Measurements from ENCODE around the gene SLC12A3. TPM values are rescaled to one million over a fixed set of nuclear protein-coding genes. Genes with fewer than 3 reads are reported as not detected.

Gene SLC12A3
- total RNA-seq, 2 donors from 2014 or later, result not detected

GRCh38 chr16:56851671-56852400, 13.2 kb upstream of the SLC12A3 start:
- DNase-seq, result no peak
- no peaks in the 10 kb centered on the region for H3K9me3 ChIP-seq (ENCODE audit: control insufficient read depth, low read length, poor library complexity, severe bottlenecking)
- no peak for ATAC-seq
- no peaks in the 10 kb centered on the region for H3K36me3 Mint-ChIP-seq (ENCODE audit: low read depth)
- no peak overlapping the region for H3K27ac Mint-ChIP-seq
- H3K4me1 Mint-ChIP-seq, result peaks cover 9% of the 10 kb centered on the region
- no peaks in the 10 kb centered on the region for H3K27me3 Mint-ChIP-seq
- H3K4me3 Mint-ChIP-seq, result no peak overlapping the region

GRCh38 chr16:56852401-56852730, 12.6 kb upstream of the SLC12A3 start:
- H3K4me3 Mint-ChIP-seq, result no peak overlapping the region
- H3K9me3 ChIP-seq (ENCODE audit: control insufficient read depth, low read length, poor library complexity, severe bottlenecking), result no peaks in the 10 kb centered on the region
- no peak overlapping the region for H3K27ac Mint-ChIP-seq
- DNase-seq (no peak), ATAC-seq (no peak)
- H3K4me1 Mint-ChIP-seq, result peaks cover 4% of the 10 kb centered on the region
- no peaks in the 10 kb centered on the region for H3K27me3 Mint-ChIP-seq
- no peaks in the 10 kb centered on the region for H3K36me3 Mint-ChIP-seq (ENCODE audit: low read depth)

- Mint-ChIP-seq H3K27me3 (no peaks in the 10 kb centered on the region), H3K4me1 (no peaks in the 10 kb centered on the region), H3K4me3 (no peak overlapping the region), H3K36me3 (ENCODE audit: low read depth) (no peaks in the 10 kb centered on the region), H3K27ac (no peak overlapping the region)
- ATAC-seq (no peak), DNase-seq (no peak)
- no peaks in the 10 kb centered on the region for H3K9me3 ChIP-seq (ENCODE audit: control insufficient read depth, low read length, poor library complexity, severe bottlenecking)
Measured at GRCh38 chr16:56852968-56853367, 12.0 kb upstream of the SLC12A3 start.

DNA sequence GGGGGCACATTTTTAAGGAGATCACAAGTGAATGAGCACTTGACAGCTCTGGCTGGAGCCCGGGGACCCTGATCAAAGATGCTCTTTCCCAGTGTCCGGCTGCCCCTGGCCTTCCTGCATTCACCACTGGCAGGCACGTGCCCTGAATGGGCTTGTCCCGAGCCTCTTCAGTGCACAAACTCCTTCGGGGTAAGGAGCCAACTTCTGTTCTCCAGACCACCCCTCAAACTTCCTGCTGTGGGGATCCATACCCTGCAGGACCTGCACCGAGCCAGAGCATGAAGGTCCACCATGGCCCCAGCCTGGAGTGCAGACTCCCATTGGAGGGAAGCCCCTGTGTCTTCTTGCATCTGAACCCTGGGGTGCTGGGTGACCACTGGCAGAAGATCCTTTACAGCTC, 9.8 kb upstream of the SLC12A3 start:
- ATAC-seq (no peak), DNase-seq (no peak)
- Mint-ChIP-seq H3K4me3 (no peak overlapping the region), H3K36me3 (ENCODE audit: low read depth) (no peaks in the 10 kb centered on the region), H3K4me1 (peaks cover 11% of the 10 kb centered on the region), H3K27ac (no peak overlapping the region), H3K27me3 (no peaks in the 10 kb centered on the region)
- H3K9me3 ChIP-seq (ENCODE audit: control insufficient read depth, low read length, poor library complexity, severe bottlenecking), result no peaks in the 10 kb centered on the region

- H3K36me3 Mint-ChIP-seq (ENCODE audit: low read depth), result no peaks in the 10 kb centered on the region
- no peaks in the 10 kb centered on the region for H3K27me3 Mint-ChIP-seq
- peaks cover 17% of the 10 kb centered on the region for H3K4me1 Mint-ChIP-seq
- DNase-seq (no peak), ATAC-seq (no peak)
- H3K27ac Mint-ChIP-seq, result peak overlapping the region; percentile 51
- no peak overlapping the region for H3K4me3 Mint-ChIP-seq
- H3K9me3 ChIP-seq (ENCODE audit: control insufficient read depth, low read length, poor library complexity, severe bottlenecking), result no peaks in the 10 kb centered on the region
Measured at GRCh38 chr16:56855946-56856345, 9.1 kb upstream of the SLC12A3 start.

- H3K27me3 Mint-ChIP-seq, result no peaks in the 10 kb centered on the region
- peak overlapping the region; percentile 51 for H3K27ac Mint-ChIP-seq
- H3K4me1 Mint-ChIP-seq, result peaks cover 23% of the 10 kb centered on the region
- no peak overlapping the region for H3K4me3 Mint-ChIP-seq
- DNase-seq (no peak), ATAC-seq (no peak)
- H3K36me3 Mint-ChIP-seq (ENCODE audit: low read depth), result no peaks in the 10 kb centered on the region
- H3K9me3 ChIP-seq (ENCODE audit: control insufficient read depth, low read length, poor library complexity, severe bottlenecking), result no peaks in the 10 kb centered on the region
Measured at GRCh38 chr16:56856876-56857447, 8.0 kb upstream of the SLC12A3 start.

- H3K9me3 ChIP-seq (ENCODE audit: control insufficient read depth, low read length, poor library complexity, severe bottlenecking), result no peaks in the 10 kb centered on the region
- Mint-ChIP-seq H3K27ac (peak overlapping the region; percentile 97), H3K4me3 (no peak overlapping the region), H3K27me3 (no peaks in the 10 kb centered on the region), H3K4me1 (peaks cover 37% of the 10 kb centered on the region), H3K36me3 (ENCODE audit: low read depth) (no peaks in the 10 kb centered on the region)
- DNase-seq (no peak), ATAC-seq (no peak)
Measured at GRCh38 chr16:56858374-56858773, 6.6 kb upstream of the SLC12A3 start.

GRCh38 chr16:56859636-56860035, 5.4 kb upstream of the SLC12A3 start:
- ATAC-seq (no peak), DNase-seq (no peak)
- H3K9me3 ChIP-seq (ENCODE audit: control insufficient read depth, low read length, poor library complexity, severe bottlenecking), result no peaks in the 10 kb centered on the region
- peaks cover 40% of the 10 kb centered on the region for H3K4me1 Mint-ChIP-seq
- H3K36me3 Mint-ChIP-seq (ENCODE audit: low read depth), result no peaks in the 10 kb centered on the region
- H3K4me3 Mint-ChIP-seq, result peak overlapping the region; percentile 90
- H3K27ac Mint-ChIP-seq, result peak overlapping the region; percentile 97
- H3K27me3 Mint-ChIP-seq, result no peaks in the 10 kb centered on the region

DNA sequence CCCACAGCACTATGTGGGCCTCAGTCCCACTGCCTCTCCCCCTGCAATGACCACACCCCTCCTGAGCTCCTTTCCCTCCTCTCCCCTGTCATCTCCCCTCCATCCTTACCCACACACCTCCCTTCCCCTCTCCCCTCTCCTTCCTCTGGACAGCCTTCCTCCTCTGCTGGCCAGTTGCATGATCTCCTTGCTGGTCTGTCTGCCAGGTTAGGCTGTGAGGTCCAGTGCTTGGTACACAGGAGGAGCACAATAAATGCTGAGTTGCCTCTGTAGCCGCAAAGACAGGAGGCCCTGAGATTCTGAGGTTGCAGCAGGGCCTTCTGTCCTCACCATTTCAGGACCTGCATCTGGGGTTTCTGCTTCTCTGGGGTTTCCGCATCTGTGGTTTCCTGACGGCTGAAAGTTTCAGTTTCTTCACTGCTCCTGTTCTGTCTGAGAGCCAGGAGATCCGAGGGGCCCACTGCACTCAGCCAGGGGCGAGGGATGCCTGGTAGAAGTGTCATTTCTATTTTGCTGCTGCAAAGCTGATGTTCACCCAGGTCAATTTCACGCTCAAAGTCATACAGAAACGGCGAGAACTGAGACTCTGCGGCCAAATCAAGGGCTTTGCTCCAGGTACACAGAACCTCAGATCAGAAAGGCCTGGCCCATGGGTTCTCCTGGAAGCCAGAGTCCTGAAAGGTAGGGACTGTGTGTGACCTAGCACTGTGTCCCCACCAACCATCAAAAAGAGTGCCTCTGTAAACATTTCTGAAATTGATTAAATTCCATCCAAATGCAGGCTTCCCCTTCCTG, 4.6 kb upstream of the SLC12A3 start:
- H3K27me3 Mint-ChIP-seq, result no peaks in the 10 kb centered on the region
- DNase-seq, result no peak
- peak overlapping the region; percentile 97 for H3K27ac Mint-ChIP-seq
- no peaks in the 10 kb centered on the region for H3K36me3 Mint-ChIP-seq (ENCODE audit: low read depth)
- H3K4me1 Mint-ChIP-seq, result peaks cover 40% of the 10 kb centered on the region
- peak; percentile 83 for ATAC-seq
- H3K4me3 Mint-ChIP-seq, result peak overlapping the region; percentile 90
- H3K9me3 ChIP-seq (ENCODE audit: control insufficient read depth, low read length, poor library complexity, severe bottlenecking), result no peaks in the 10 kb centered on the region

GRCh38 chr16:56861092-56861610, 3.9 kb upstream of the SLC12A3 start:
- H3K27me3 Mint-ChIP-seq, result no peaks in the 10 kb centered on the region
- no peaks in the 10 kb centered on the region for H3K9me3 ChIP-seq (ENCODE audit: control insufficient read depth, low read length, poor library complexity, severe bottlenecking)
- H3K36me3 Mint-ChIP-seq (ENCODE audit: low read depth), result no peaks in the 10 kb centered on the region
- H3K4me3 Mint-ChIP-seq, result no peak overlapping the region
- ATAC-seq (peak; percentile 9), DNase-seq (no peak)
- H3K4me1 Mint-ChIP-seq, result peaks cover 40% of the 10 kb centered on the region
- H3K27ac Mint-ChIP-seq, result peak overlapping the region; percentile 97

DNA sequence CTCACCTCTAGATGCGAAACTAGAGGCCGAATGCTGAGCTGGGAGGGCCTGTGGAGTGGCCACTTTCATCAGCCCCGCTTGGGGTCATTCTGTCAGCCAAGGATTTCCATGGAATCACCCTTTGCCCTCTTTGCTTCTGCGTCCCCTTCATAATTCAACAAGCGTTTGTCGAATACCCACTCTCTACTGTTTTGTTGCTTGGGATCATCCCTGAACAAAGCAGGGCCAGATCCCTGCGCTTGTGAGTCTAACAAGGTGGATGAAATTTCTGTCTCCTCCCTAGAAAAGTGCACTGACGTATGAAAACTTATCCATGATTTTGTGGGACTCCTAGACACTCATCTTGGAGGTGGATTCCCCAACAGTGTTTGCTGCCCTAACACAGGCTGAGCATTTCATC, 3.3 kb upstream of the SLC12A3 start:
- H3K4me3 Mint-ChIP-seq, result no peak overlapping the region
- DNase-seq (no peak), ATAC-seq (no peak)
- no peaks in the 10 kb centered on the region for H3K27me3 Mint-ChIP-seq
- no peaks in the 10 kb centered on the region for H3K36me3 Mint-ChIP-seq (ENCODE audit: low read depth)
- H3K4me1 Mint-ChIP-seq, result peaks cover 40% of the 10 kb centered on the region
- H3K27ac Mint-ChIP-seq, result peak overlapping the region; percentile 57
- no peaks in the 10 kb centered on the region for H3K9me3 ChIP-seq (ENCODE audit: control insufficient read depth, low read length, poor library complexity, severe bottlenecking)

DNA sequence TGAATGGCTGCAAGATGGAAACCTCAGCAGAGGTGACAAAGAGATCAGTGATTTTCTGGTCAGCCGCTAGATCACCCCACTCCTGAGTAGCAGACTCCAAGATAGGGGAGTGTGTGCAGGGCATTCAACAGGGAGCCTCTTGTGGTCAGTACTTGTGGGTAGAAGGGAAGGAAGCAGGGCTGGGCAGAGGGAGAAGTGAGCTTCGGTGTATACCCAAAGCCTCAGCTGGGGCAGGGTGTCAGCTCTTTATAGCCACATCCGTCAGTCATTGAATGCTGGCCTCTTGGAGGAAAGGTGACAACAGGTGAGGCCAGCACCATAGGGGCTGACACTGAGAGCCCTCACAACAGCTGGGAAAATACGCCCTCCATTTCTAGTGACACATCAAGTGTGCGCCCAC, 2.2 kb upstream of the SLC12A3 start:
- Mint-ChIP-seq H3K36me3 (ENCODE audit: low read depth) (no peaks in the 10 kb centered on the region), H3K27ac (peak overlapping the region; percentile 57), H3K4me1 (peaks cover 44% of the 10 kb centered on the region), H3K27me3 (no peaks in the 10 kb centered on the region), H3K4me3 (no peak overlapping the region)
- H3K9me3 ChIP-seq (ENCODE audit: control insufficient read depth, low read length, poor library complexity, severe bottlenecking), result no peaks in the 10 kb centered on the region
- DNase-seq (no peak), ATAC-seq (no peak)

DNA sequence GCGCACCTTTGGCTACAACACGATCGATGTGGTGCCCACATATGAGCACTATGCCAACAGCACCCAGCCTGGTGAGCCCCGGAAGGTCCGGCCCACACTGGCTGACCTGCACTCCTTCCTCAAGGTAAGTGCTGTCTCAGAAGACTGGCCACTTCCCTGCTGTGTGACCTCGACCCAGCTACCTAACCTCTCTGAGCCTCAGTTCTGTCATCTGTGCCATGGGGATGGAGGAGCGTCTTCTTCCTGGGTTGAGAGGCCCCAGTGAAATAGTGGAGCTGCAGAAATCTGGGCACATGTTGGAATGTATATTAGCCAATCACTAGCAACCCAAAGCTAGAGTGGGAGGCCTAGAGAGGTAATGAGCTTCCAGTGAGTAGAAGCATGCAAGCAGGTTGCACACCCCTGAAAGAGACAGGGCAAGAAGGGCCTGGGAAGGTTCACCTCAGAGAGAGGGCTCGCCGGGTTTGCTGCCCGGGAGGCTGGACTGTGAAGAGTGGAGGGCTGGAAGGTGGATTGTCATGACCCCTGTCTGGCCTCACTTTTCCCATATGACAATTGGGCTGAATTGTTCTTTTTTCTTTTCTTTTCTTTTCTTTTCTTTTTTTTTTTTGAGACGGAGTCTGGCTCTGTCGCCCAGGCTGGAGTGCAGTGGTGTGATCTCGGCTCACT, 521 bp downstream of the SLC12A3 start:
- H3K27ac Mint-ChIP-seq, result peak overlapping the region; percentile 63
- ATAC-seq (no peak), DNase-seq (no peak)
- H3K4me3 Mint-ChIP-seq, result no peak overlapping the region
- H3K36me3 Mint-ChIP-seq (ENCODE audit: low read depth), result no peaks in the 10 kb centered on the region
- no peaks in the 10 kb centered on the region for H3K27me3 Mint-ChIP-seq
- H3K9me3 ChIP-seq (ENCODE audit: control insufficient read depth, low read length, poor library complexity, severe bottlenecking), result no peaks in the 10 kb centered on the region
- H3K4me1 Mint-ChIP-seq, result peaks cover 30% of the 10 kb centered on the region

Measured in T-helper 17 cell (primary cell).